ENCODE data around the gene SP140. TPM values are rescaled to one million over a fixed set of nuclear protein-coding genes. Genes with fewer than 3 reads are reported as not detected.

Gene SP140
- total and polyA plus RNA-seq, 2 of the 13 experiments (the other 11 are each of a cell fraction or from before 2014, with no cell fraction given), result 0.57 to 0.80 TPM

DNA sequence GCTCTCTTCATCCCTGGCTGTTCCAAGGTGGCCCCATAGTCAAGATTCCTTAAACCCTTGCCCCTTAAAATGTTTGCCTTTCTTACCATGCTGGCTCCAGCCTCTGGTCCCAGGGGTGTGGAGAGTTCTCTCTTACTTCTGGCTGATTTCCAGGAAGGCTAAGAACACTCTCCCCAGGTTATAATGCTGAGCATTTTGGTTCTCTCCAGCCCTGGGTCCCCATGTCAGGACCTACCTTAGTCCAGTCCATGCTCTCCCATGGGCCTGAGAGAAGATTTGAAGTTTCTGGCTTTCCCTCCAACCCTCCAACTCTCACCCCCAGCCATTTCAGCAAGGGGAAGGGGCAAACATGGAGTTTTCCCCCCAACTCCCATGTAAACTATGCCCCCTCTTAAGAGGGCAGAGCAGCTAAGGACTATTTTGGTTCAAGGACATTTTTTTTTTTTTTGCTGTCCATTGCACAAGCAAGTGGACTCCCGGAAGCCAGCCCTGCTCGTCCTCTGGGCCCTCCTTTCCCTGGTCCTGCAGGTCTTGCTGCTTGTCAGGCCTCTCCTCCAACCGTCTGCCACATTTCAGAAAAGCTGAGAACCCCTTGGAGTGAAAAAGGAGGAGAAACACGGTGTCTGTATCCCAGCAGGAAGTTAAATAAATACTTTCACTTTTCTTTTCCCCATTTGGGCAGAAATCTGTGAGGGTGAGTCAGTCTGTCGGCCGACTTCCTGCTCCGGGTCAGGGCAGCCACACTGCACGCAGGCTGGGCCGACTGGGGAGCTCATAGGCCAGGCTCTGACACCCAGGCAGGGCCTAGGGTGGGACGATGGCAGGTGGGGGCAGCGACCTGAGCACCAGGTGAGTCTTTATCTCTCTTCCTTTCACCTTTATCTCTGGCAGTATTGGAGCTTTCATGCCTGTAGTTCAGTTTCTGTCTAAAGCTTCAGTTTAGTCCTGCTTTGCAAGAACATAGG lies 101.2 kb downstream of the SP140 start, which contains the start of gene SP140L (continued):
- TF ChIP-seq CREB1 (IDR thresholded peaks at IDR 0.05) (no peak), CREB1 (CRISPR knock-in tag; IDR thresholded peaks at IDR 0.05) (peak; percentile 72), SIX4 (CRISPR knock-in tag; IDR thresholded peaks at IDR 0.05) (0 out of 2 replicates have a peak, but pooled peaks have one; percentile 26), TBX3 (IDR thresholded peaks at IDR 0.05; ENCODE audit: borderline replicate concordance) (no peak), ZNF335 (CRISPR knock-in tag; IDR thresholded peaks at IDR 0.05) (peak; percentile 77; the same call in 1 of the 2 replicates), HNF4G (IDR thresholded peaks at IDR 0.05; ENCODE audit: borderline replicate concordance, low read depth, low read length) (no peak), HNF4G (CRISPR knock-in tag; IDR thresholded peaks at IDR 0.05; ENCODE audit: borderline replicate concordance, low read depth) (no peak), FOSL2 (CRISPR knock-in tag; IDR thresholded peaks at IDR 0.05) (peak; percentile 97), MBNL3 (CRISPR knock-in tag; conservative IDR thresholded peaks at IDR 0.05) (no peak), RFX5 (IDR thresholded peaks at IDR 0.05; ENCODE audit: low read depth, low read length) (no peak), ZNF138 (CRISPR knock-in tag; IDR thresholded peaks at IDR 0.05; ENCODE audit: low read depth) (no peak), ZNF30 (CRISPR knock-in tag; IDR thresholded peaks at IDR 0.05) (no peak), CBFB (CRISPR knock-in tag; IDR thresholded peaks at IDR 0.05) (no peak), ZFP41 (CRISPR knock-in tag; IDR thresholded peaks at IDR 0.05; ENCODE audit: borderline replicate concordance) (0 out of 2 replicates have a peak, but pooled peaks have one; percentile 58), NFYB (CRISPR knock-in tag; IDR thresholded peaks at IDR 0.05) (peak; percentile 47), ADNP (CRISPR knock-in tag; IDR thresholded peaks at IDR 0.05) (no peak), TBX2 (CRISPR knock-in tag; IDR thresholded peaks at IDR 0.05; ENCODE audit: borderline replicate concordance) (peak; percentile 37; the same call in 1 of the 2 replicates), CCDC6 (CRISPR knock-in tag; IDR thresholded peaks at IDR 0.05) (0 out of 2 replicates have a peak, but pooled peaks have one; percentile 52), ZNF33B (CRISPR knock-in tag; IDR thresholded peaks at IDR 0.05) (peak; percentile 31; the same call in 1 of the 2 replicates)
- TF ChIP-seq, protein P1, sequence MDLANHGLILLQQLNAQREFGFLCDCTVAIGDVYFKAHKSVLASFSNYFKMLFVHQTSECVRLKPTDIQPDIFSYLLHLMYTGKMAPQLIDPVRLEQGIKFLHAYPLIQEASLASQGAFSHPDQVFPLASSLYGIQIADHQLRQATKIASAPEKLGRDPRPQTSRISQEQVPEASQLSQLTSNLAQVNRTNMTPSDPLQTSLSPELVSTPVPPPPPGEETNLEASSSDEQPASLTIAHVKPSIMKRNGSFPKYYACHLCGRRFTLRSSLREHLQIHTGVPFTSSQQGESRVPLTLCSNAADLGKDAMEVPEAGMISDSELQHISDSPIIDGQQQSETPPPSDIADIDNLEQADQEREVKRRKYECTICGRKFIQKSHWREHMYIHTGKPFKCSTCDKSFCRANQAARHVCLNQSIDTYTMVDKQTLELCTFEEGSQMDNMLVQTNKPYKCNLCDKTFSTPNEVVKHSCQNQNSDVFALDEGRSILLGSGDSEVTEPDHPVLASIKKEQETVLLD (CRISPR knock-in tag; IDR thresholded peaks at IDR 0.05; ENCODE audit: low read depth), result 0 out of 2 replicates have a peak, but pooled peaks have one; percentile 33
- TF ChIP-seq, protein P2, sequence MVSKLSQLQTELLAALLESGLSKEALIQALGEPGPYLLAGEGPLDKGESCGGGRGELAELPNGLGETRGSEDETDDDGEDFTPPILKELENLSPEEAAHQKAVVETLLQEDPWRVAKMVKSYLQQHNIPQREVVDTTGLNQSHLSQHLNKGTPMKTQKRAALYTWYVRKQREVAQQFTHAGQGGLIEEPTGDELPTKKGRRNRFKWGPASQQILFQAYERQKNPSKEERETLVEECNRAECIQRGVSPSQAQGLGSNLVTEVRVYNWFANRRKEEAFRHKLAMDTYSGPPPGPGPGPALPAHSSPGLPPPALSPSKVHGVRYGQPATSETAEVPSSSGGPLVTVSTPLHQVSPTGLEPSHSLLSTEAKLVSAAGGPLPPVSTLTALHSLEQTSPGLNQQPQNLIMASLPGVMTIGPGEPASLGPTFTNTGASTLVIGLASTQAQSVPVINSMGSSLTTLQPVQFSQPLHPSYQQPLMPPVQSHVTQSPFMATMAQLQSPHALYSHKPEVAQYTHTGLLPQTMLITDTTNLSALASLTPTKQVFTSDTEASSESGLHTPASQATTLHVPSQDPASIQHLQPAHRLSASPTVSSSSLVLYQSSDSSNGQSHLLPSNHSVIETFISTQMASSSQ (IDR thresholded peaks at IDR 0.05; ENCODE audit: low read depth), result no peak
- TF ChIP-seq, protein P2 (CRISPR knock-in tag; IDR thresholded peaks at IDR 0.05; ENCODE audit: borderline replicate concordance), result peak; percentile 33; the same call in 1 of the 2 replicates
- TF ChIP-seq, protein P3, sequence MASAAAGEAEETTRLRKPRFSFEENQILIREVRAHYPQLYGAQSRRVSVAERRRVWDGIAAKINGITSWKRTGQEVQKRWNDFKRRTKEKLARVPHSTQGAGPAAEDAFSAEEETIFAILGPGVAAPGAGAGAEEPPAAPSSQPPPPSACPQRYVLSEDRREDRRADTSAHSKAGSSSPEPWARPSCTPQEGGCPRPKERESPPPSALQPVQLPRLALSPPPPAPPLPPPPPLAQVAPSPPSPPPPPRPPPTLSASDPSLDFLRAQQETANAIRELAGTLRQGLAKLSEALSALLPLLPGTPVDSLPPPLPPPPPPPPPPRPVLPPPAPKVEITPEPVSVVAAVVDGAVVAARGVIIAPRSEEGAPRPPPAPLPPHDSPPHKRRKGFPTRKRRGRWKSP (CRISPR knock-in tag; IDR thresholded peaks at IDR 0.05), result peak; percentile 64; the same call in 1 of the 2 replicates
